Measurements from ENCODE around the gene SMKR1.
A peak's percentile ranks its signal among the peaks of the same experiment; 100 is the strongest.

Gene SMKR1

GRCh38 chr7:129501760-129502707, at the start of gene SMKR1:
Gene SMKR1 (plus strand): TSS chr7:129502531. CDS start chr7:129502825, 294 bp downstream.
- peak within 1 kb of the TSS; percentile 46 to 51 for H3K4me3 ChIP-seq (replicated peaks in 1 of 2; ENCODE audit: low read depth in 2 of 2, low read length in 2 of 2)
- DNase-seq (ENCODE audit: low read depth in 2 of 2), result peak; percentile 36 to 67
- TF ChIP-seq, protein P1, sequence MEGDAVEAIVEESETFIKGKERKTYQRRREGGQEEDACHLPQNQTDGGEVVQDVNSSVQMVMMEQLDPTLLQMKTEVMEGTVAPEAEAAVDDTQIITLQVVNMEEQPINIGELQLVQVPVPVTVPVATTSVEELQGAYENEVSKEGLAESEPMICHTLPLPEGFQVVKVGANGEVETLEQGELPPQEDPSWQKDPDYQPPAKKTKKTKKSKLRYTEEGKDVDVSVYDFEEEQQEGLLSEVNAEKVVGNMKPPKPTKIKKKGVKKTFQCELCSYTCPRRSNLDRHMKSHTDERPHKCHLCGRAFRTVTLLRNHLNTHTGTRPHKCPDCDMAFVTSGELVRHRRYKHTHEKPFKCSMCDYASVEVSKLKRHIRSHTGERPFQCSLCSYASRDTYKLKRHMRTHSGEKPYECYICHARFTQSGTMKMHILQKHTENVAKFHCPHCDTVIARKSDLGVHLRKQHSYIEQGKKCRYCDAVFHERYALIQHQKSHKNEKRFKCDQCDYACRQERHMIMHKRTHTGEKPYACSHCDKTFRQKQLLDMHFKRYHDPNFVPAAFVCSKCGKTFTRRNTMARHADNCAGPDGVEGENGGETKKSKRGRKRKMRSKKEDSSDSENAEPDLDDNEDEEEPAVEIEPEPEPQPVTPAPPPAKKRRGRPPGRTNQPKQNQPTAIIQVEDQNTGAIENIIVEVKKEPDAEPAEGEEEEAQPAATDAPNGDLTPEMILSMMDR (IDR thresholded peaks at IDR 0.05; ENCODE audit: low read depth, low read length), result no peak

- TF ChIP-seq, protein P1 (IDR thresholded peaks at IDR 0.05; ENCODE audit: low read depth, low read length), result no peak
- no peak overlapping the region for H3K4me3 ChIP-seq (replicated peaks in 1 of 2; ENCODE audit: low read depth in 2 of 2, low read length in 2 of 2)
Observed at GRCh38 chr7:129452589-129453231, 49.6 kb upstream of the SMKR1 start.

GRCh38 chr7:129453510-129454248, 48.7 kb upstream of the SMKR1 start:
- peak in 1 of 2 donors; percentile 11 for DNase-seq (ENCODE audit: low read depth in 2 of 2)
- TF ChIP-seq, protein P1 (IDR thresholded peaks at IDR 0.05; ENCODE audit: low read depth, low read length), result no peak
- no peak overlapping the region for H3K4me3 ChIP-seq (replicated peaks in 1 of 2; ENCODE audit: low read depth in 2 of 2, low read length in 2 of 2)

More at GRCh38 chr7:129452589-129453231, 49.6 kb upstream of the SMKR1 start:
- no peak for DNase-seq (ENCODE audit: low read depth in 2 of 2)

DNA sequence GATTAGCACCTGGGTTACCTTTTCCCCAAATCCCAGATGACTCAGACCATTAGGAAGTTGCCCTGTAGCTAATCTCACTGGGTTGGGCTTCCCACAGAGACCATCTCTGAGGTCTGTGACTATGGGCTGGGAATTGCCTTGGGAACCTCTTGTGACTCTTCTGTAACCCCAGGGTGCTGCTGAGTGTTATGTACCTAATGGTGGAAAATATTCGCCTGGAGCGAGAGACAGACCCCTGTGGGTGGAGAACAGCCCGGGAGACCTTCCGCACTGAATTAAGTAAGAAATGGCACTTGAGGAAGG, 48.1 kb upstream of the SMKR1 start:
- TF ChIP-seq, protein P1 (IDR thresholded peaks at IDR 0.05; ENCODE audit: low read depth, low read length), result no peak
- H3K4me3 ChIP-seq (replicated peaks in 1 of 2; ENCODE audit: low read depth in 2 of 2, low read length in 2 of 2), result no peak overlapping the region
- no peak for DNase-seq (ENCODE audit: low read depth in 2 of 2)

GRCh38 chr7:129456421-129456820, 45.9 kb upstream of the SMKR1 start:
- TF ChIP-seq, protein P1 (IDR thresholded peaks at IDR 0.05; ENCODE audit: low read depth, low read length), result no peak
- H3K4me3 ChIP-seq (replicated peaks in 1 of 2; ENCODE audit: low read depth in 2 of 2, low read length in 2 of 2), result no peak overlapping the region
- no peak for DNase-seq (ENCODE audit: low read depth in 2 of 2)

DNA sequence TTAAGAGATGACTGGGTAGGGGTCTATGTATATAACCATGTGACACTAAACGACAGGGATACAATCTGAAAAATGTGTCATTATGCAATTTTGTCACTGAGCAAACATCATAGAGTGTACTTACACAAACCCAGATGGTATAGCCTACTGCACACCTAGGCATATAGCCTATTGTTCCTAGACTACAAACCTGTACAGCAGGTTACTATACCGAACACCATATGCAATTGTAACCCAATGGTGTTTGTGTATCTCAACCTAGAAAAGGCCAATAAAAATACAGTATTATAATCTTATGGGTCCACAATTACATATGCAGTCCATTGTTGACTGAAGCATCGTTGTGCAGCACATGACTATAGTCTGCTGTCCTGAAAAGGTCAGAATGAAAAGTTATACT, 45.2 kb upstream of the SMKR1 start:
- no peak for DNase-seq (ENCODE audit: low read depth in 2 of 2)
- TF ChIP-seq, protein P1 (IDR thresholded peaks at IDR 0.05; ENCODE audit: low read depth, low read length), result no peak
- H3K4me3 ChIP-seq (replicated peaks in 1 of 2; ENCODE audit: low read depth in 2 of 2, low read length in 2 of 2), result no peak overlapping the region

Measured in cardiac fibroblast (primary cell).